Embryonic facial prominence (tissue), 1 donor: ENCODE results near the gene ASCL1.

Experiments
- DNase-seq: peaks from one replicate; pipeline ENCODE4 v3.0.0-alpha.2; 2016; ENCODE audit errors: extremely low spot score

ASCL1 gene

GRCh38 chr12:102951841-102952240 is 5.6 kb upstream of the ASCL1 start:
- DNase-seq = no peak

DNA sequence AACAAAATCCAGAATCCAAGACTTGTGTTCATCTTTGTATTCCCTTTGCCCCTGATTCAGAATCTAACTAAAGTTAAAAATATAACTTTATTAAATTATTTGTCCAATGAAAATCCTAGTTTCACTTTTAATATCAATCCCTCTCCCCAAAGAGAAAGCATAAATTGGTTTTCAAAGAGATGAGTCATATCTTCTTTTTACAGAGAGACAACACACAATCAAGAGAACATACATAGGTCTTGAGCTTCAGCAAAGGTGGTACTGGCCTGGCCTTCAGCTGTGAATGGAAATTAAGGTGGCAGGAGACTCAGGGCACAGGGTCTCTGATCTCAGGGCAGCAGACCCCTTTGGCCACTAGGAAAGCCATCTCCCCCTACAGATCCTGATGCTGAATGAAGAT is 4.3 kb upstream of the ASCL1 start:
- no peak for DNase-seq

- no peak for DNase-seq
Observed at GRCh38 chr12:102954134-102954533, 3.3 kb upstream of the ASCL1 start.

GRCh38 chr12:102955926-102956737 is 1.3 kb upstream of the ASCL1 start:
- DNase-seq = no peak

- DNase-seq = no peak
Observed at GRCh38 chr12:102956738-102957327, 641 bp upstream of the ASCL1 start.

- no peak for DNase-seq
Observed at GRCh38 chr12:102958073-102958829, 777 bp downstream of the ASCL1 start.

DNA sequence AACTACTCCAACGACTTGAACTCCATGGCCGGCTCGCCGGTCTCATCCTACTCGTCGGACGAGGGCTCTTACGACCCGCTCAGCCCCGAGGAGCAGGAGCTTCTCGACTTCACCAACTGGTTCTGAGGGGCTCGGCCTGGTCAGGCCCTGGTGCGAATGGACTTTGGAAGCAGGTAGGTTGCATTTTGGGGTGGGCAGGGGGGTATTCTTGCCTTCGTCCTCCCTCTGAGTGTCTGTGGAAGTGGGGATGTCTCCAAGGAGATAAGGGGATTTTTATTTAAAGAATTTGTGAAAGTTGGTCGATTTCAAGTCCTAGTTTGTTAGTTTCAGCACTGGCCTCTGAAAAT is 1.3 kb downstream of the ASCL1 start:
- DNase-seq = no peak

- no peak for DNase-seq
Observed at GRCh38 chr12:102959391-102959790, 1.9 kb downstream of the ASCL1 start.

DNA sequence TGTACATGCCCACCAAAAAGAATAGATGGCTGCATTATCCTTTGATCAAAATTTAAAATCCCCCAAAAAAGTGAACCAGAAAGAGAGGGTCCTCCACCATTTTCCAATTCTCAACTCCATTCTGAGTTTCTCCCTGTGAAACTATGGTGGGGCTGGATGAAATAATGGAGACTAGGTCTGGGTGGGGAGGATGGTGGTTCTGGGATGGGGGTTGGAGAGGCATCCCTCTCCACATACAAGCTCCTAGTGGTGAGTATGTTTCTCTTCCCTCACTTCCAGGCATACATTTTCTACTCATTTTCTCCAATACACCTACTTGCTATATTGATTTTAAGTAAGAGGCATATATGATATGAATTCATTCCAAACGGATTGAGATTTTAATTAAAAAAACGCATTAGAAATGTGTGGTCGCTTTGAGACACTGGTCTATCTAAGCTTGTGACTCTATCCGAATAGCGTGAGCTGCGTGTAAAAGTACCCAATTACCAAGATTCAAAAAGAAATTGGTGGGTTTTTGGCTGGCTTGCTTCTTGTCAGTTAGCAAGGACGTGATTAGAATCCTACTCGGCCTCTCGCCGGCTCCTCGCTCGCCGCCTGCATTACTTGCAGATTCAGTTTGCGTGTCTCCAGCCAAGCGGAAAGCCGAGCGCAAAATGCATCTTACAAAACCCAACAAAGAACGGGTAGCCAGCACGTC is 3.4 kb downstream of the ASCL1 start:
- no peak for DNase-seq

DNA sequence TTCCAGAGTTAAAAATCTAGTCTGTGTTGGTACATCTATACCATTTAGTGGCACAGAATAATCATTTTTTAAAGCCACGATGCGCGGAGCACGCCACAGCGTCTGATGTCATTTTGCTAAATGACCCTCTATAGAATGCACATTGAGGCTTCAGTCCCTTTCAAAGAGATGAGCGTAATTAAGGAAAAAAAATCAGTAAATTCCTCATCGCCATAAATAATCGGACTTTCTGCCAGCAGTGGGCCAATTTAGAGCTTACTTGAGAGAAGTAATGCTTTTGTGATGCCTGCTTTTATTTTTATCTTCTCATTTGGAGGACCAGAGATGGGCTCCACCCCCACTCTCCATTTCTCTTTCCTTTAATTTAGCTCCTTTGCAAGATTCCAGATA is 4.0 kb downstream of the ASCL1 start:
- no peak for DNase-seq

GRCh38 chr12:102962532-102962931 is 5.1 kb downstream of the ASCL1 start:
- no peak for DNase-seq

DNA sequence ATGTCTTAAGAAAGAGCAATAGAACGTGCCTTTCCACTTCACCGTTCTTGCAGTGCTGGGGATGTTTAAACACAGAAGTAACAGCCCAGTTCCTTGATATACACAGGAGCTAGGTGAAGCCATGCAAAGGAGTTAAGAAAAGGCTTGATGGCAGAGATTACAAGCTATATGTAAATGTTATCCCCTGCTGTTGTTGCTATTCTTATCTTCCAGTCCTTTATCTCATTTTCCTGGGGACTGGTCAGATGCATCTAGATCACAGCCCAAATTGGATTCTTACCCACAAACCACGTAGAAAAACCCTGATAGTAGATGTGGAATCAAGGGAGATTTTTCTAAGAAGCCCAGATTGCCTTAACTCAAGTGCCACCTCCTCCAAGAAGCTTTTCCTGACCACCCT is 5.5 kb downstream of the ASCL1 start:
- no peak for DNase-seq

DNA sequence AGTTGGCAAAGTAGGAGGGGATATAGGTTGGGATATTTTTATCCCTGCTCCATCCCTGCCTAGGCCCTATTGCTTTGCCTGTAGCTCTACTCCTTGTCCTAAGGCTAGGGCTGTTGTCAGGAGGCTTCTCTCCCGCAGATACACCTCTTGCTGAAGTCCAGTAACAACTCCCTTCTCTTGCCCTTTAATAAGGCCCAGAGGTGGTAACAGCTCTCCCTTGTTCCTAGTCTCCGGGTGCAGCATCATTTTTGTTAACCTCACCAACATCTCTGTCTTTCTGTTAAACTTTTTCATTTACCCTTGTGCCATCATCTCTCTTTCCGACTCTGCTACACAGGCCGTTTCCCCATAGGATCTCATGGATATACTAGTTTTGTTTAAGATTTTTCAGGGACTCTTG is 6.3 kb downstream of the ASCL1 start:
- no peak for DNase-seq

DNA sequence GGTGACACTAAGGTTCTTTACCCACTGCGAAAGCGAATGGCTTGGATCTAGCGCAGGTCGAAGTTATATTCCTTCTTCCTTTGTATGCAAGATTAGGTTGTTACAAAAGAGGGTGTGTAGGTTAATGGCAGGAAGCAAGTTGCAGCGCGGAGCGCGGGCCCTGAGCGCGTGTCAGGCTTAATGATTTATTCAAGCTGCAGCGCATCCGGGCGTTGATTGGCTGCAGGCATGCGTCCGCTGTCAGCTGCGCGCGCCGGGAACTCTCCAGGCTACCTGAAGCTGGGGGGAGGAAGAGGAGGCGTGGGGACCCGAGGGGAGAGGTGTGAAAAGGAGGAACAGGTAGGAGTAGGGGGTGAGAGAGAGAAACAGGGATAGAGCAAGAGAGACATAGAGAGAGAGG is 7.4 kb downstream of the ASCL1 start:
- DNase-seq = no peak

DNA sequence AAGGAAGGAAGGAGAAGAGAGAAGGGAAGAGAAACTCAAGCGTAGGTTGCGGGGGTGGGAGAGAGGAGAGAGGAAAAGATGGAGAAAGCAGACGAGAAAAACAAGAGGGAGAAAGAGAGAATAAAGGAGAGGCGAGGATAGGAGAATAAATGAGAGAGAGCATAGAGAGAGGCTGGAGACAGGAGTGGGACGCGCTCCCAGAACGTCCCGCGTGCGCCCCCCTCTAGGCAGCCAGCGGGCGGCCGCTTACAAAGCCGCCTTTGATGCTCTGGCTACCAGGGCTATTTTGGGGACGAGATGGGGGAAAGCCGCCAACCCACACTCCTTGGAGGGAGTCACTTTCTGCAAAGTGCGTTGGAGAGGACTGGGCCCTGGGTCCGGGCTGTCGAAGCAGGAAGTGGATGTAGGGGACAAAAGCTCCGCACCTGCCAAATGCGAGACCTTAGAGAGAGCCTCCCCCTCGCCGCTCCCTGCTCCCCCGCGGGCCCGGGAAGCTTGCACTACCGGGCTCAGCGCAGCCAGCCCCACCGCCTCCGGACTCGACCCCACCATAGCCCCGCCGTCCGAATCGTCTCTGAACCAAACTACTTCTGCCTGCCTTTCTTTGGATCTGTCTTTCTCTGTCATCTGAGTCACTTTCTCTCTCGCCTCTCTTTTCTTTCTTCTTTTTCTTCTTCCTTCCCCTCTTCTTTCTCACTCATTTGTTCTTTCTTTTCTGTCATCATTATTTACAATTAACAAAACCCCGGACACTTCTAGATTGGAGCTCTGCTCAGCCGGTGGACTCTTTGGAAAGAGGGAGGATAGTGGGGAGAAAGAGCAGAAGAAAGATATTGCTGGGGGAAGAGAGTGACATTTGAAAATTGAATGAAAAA is 8.0 kb downstream of the ASCL1 start:
- DNase-seq = no peak

DNA sequence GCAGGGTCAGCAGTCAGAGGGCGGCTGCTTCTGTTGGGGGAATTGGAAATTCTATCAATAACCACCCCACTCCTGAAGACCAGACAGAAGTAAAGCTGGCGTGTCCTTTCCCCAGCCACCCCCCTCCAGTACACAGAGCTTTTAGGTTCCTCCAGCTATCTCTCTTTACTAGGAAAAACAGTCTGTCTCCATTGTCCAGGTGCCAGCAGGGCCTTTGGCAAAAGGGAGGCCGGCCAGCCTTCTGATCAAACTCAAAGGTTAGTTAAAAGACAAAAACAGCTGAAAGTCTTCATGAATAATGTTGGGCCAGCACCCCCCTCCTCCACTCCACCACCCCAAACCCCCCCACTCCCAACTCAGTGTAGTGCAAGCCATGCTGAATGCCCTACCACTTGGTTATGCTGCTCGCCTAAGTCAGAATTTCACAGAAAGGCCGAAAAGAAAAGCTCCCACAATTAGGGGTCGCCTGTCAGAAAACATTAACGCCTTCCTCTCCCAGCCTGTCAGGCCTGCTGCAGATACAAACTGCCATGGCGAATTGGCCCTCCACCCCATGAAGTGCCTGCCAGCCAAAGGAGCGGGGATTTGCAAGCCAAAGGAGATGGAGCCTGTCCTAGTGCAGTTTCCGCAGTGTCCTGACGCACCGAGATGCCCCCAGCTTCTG is 8.9 kb downstream of the ASCL1 start:
- DNase-seq = no peak

GRCh38 chr12:102970780-102971179 is 13.3 kb downstream of the ASCL1 start:
- no peak for DNase-seq

DNA sequence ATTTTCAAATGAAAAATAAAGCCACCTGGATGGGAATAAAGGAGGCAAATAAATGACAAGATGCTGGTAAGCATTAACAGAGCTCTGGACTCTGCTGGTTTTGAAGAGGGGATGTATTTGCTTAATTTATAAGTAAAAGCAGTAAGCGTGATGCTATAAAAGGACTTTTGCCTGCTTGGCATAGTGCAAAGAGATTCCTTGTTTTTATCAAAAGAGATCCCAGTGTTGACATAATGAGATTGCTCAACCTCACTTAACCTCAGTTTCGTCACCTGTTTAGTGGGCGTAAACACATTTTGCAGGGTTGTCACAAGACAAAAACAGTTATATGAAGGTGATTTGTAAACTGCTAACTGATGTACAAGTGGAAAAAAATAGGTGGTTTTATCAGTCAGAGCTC is 13.8 kb downstream of the ASCL1 start:
- DNase-seq = no peak

GRCh38 chr12:102973583-102973982 is 16.1 kb downstream of the ASCL1 start:
- no peak for DNase-seq

DNA sequence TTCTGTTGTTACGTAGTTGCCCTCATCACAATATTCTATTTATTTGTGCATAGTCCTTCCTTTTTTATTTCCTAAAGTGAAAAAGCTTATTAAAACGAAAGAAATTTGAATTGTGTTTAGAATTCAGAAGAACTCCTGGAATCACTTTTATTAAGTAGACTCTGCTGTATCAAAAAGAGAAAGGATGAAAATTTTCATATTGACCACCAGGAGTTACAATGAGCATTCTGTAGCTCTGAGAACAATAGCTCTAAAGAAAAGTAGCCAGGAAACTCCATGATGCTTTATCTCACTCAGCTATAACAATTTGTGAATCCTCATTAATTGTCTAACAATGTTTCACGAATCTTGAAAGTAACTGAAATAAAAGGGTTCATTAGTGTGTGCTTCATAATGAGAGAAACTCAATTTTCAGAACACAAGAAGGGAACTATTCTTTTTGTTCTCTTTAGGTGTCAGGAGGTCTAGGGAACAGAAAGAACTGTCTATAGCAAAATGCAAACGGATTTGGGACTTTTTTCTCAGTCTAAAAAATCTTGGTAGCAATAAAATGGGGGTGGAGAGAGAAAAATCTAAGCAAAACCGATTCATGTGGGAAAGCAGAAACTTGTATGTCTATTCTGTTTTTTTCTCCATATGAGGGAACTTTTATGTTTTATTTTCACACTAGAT is 19.3 kb downstream of the ASCL1 start:
- no peak for DNase-seq
